GM18502 (cell line): ENCODE measurements around the gene PITPNC1.
"Not testable (repeated sequence)": the region's sequence is repeated elsewhere in the genome, so short reads cannot be mapped to it uniquely, and the experiment has no call there.

Experiments
- ATAC-seq: cut with Tn5 transposase; IDR thresholded peaks from one replicate; pipeline ENCODE4 v1.9.1; 2021; ENCODE audit warnings: mild to moderate bottlenecking; ENCODE audit not compliant: unreplicated experiment, poor library complexity

The PITPNC1 gene

DNA sequence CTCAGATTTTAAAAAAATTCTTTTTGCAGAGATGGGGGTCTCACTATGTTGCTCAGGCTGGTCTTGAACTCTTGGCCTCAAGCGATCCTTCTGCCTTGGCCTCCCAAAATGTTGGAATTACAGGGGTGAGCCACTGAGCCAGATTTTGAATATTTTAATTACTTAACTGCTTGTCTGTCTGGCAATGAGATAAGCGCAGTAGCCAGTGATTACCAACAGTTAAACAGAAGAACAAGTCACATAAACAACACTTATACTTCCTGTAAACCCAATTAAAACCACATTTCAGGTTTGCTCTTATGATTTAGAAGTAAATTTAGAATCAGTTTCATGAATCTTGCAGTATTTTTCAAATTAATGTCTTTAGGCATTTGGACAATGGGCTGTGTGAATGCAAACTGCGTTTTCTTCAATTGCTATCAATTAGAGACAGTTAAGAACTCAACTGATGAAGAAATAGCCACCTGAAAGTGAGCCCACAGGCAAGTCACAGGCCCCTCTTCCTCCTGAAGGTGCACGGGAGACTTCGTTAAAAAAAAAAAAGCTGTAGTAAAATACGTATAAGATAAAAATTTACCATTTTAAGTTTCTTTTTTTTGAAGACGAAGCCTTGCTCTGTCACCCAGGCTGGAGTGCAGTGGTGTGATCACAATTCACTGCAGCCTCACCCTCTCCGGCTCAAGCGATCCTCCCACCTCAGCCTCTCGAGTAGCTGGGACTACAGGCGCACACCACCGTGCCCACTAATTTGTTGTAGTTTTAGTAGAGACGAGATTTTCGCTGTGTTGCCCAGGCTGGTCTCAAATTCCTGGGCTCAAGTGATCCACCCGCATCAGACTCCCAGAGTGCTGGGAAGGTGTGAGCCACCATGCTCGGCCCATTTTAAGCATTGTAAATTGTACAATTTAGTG, 73.0 kb downstream of the PITPNC1 start:
- ATAC-seq: no peak

DNA sequence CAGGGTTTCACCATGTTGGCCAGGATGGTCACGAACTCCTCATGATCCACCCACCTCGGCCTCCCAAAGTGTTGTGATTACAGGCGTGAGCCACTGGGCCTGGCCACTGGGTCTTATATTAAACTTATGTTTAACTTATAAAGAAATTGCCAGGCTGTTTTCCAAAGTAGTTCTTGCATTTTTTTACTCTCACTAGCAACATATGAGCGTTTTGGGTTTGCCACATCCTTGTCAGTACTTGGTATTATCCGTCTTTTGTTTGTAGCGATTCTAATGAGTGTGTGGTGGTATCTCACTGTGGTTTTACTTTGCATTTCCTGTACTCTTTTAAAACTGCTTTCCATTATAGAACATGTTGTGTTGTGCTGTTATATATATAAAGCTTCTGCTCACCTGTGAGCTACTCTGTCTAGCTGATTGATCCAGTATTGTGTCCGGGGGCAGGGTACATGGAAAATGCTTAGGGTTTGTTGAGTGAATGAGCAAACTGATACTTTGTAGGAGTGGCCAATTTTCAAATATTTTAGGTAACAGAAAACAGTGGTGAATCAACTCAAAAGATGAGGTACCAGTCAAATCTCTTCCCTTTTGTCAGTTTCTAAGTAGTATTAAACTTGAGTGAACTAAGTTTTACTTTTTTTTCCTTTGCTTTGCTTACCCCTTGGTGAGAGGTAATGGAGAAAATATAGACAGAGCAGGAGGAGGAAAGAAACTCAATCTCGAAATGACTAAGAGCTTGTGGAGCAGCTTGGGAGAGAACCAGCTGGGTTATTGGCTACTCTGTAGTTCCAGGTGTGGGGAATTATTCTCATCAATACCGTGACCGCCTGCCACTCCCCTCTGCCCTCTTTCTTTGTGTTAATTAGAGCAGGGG, 75.8 kb downstream of the PITPNC1 start:
- ATAC-seq: no peak

- ATAC-seq: no peak
Measured at GRCh38 chr17:67456103-67456502, 79.0 kb downstream of the PITPNC1 start.

DNA sequence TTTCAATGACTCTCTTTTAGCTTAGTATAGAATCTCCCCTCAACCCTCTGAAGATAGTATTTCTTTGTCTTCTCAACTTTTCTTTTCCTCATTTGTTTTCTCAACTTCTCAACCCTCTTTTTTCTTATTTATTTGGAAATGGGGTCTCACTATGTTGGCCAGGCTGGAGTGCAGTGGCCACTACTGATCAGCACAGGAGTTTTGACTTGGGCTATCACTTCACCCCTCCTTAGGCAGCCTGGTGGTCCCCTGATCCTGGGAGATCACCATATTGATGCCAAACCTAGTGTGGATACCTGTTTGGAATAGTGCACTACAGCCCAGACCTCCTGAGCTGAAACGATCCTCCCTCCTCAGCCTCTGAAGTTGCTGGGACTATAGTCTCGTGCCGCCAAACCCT, 79.8 kb downstream of the PITPNC1 start:
- ATAC-seq: no peak

DNA sequence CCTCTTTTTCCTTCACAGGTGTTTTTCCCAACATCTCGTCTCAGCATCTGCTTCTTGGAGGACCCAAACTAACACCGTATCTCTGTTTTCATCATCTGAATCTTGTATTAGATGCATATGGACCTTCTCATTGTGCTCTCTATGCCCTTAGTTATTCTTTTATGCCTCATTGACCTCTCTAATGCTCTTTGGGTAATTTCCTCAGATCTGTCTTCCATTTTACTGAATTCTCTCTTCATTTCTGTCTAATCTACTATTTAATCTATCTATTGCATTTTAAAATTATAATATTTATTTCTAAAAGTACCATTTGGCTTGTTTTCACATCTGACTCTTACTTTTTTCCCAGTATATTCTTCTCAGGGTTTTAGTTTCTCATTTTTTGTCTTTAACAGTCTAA, 81.1 kb downstream of the PITPNC1 start:
- ATAC-seq: no peak

GRCh38 chr17:67459985-67460384, 82.9 kb downstream of the PITPNC1 start:
- ATAC-seq: no peak

GRCh38 chr17:67461228-67461780, 84.2 kb downstream of the PITPNC1 start:
- ATAC-seq: no peak

- ATAC-seq: no peak
Measured at GRCh38 chr17:67461876-67462275, 84.8 kb downstream of the PITPNC1 start.

DNA sequence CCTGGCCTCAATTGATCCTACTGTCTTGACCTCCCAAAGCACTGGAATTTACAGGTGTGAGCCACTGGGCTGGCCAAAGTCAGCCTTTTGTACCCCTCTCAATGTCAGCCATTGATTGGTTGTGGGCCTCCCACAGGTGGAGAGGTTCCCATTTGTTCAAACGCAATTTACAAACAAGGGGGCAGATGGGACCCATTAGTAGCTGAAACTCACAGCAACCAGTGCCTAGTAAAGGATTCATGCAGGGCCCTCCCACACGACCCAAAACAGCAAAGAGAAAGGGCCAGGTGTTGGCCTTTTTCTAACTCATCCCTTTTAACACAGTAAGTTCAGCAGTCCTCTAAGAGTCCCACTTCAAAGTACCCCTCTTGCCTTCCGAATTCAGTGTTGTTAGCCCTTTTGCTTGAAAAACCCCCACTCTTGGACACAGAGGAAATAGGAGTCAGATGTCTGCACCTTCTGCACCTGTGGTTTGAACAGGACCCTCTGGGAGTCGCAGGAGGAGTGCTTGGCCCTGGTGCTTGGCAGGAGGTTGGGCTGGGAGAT, 89.2 kb downstream of the PITPNC1 start:
- no peak for ATAC-seq

DNA sequence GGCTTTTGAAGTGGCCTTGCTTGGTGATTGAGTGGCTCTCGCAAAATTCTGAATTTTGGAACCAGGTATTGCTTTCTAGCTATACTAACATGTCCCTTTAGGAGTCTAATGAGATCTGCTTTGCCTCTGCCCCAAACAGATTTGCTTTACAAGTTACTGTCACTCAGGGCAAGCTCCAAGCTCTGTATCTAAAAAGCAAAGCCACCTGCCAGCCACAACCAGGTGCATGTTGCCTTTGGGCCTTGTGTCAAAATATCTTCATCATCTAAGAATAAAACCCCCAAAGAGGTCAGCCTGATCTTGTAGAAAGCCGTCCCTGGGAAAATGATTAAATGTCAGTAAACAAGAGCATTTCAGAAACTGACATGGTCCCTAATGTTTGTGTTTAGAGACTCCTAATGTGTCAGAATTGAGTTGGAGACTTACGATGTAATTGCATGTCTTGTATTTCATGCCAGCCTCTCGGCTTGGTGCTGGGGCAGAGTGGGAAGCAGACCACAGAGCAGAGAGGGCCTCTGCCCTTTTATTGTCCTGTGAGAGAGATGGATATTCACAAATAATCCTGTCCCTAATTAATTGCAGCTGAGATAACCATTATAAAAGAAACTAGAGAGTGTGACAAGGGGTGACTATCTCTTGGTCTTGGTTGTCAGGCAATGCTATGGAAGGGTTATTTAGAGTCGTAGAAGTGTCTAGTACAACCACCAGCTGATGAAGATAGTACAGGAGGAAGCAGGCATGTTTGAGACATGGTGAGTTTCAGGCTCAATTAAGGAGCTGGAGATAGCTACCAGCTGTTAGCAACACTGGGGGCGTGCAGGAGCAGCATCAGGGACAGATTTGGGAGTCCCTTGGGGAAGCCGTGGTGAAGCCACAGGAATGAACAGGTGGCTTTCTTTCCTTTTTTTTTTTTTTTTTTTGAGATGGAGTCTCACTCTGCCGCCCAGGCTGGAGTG, 90.7 kb downstream of the PITPNC1 start:
- no peak for ATAC-seq

GRCh38 chr17:67469208-67469980, 92.3 kb downstream of the PITPNC1 start:
- ATAC-seq: no peak

DNA sequence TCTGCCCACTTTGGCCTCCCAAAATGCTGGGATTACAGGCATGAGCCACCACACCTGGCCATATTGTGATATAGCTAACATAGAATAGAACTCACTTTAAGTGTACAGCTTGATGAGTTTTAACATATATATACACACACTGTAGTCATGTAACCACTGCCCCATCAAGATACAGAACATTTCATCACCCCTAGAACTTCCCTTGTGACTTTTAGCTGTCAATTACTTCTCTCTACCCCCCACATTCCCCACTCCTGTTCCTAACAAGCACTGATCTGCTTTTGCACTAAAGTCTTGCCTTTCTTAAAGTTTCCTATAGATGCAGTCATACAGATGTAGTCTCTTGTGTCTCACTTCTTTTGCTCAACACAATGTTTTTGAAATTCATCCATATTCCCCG, 93.1 kb downstream of the PITPNC1 start:
- no peak for ATAC-seq

DNA sequence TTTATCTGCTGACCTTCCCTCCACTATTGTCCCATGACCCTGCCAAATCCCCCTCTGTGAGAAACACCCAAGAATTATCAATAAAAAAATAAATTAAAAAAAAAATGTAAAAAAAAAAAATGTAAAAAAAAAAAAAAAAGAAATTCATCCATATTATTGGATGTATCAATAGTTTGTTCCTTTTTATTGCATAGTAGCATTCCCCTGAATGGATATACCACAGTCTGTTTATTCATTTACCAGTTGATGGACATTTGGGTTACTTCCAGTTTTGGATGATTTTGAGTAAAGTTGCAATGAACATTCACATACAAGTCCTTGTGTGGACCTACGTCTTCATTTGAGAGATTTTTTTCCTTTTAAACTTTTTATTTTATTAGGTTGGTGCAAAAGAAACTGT, 94.0 kb downstream of the PITPNC1 start:
- ATAC-seq: no peak

- not testable (repeated sequence) for ATAC-seq
Measured at GRCh38 chr17:67472606-67473005, 95.5 kb downstream of the PITPNC1 start.

GRCh38 chr17:67474081-67474661, 97.1 kb downstream of the PITPNC1 start:
- no peak for ATAC-seq

DNA sequence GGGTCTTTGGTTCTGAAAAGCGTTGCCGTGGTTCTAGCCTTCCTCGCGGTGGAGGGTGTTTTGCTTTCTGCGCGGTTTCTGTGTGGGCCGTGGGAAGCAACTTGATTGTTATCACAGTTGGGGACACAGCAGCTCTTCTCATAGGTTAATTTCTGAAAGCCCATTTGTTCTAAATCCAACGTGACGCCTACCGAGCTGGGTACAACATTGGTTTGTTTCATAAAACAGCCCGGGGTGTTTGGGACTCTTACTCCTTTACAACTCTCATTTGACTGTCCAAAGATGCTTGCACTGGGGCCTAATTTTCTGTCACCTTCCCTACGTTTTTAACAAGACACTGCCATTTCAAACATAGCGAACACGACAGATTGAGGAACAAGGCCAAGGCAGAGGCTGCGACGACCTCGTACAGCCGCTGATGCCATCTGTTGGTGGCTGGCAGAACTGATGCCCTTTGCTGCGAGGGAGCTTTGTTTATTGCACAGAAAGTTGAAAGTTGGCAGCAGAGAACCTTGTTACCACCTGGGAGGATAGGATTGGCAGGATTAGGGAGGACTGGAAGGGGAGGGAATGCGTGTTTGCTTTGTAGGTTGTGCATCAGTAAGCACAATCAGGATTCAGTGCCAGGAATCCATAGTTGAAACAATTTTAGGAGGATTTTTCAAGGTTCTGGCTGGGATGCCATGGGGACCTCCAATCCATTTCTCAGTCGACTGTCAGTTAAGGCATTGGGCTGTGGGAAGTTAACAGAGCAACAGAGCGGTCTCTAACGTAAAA, 98.3 kb downstream of the PITPNC1 start:
- ATAC-seq: peak; percentile 66

GRCh38 chr17:67476787-67477335, 99.8 kb downstream of the PITPNC1 start:
- ATAC-seq: no peak
